ENCODE measurements around the gene HCK. TPM values are rescaled to one million over a fixed set of nuclear protein-coding genes. Genes with fewer than 3 reads are reported as not detected.

The HCK gene
- total and polyA plus RNA-seq, 2 experiments from 2014 or later: not detected

DNA sequence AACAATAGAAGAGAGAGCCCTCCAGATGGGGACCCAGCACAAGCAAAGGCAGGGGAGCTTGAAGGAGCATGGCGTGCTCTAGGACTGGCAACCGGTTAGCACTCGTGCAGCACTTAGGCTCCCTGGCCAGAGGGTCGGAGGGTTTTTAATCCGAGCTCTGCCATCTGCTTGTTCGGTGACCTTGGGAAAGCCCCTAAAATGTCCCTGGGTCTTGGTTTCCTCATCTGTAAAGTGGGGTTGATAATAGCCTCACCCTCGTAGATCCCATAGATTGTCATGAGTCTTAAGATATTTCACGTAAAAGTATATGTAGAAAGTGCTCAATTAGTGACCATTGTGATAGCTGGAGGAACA is 16.6 kb upstream of the HCK start:
- H3K4me2 ChIP-seq (ENCODE audit: unreplicated experiment): no peak overlapping the region
- H3K27me3 ChIP-seq (replicated peaks; ENCODE audit: insufficient read depth): peaks cover 67% of the 10 kb centered on the region
- no peaks in the 10 kb centered on the region for H3K9me2 ChIP-seq (ENCODE audit: insufficient read depth)
- in situ Hi-C loops (cut with MboI): no loop called here
- H3K9me3 ChIP-seq (ENCODE audit: low read depth): no peaks in the 10 kb centered on the region
- H3K27ac ChIP-seq: no peak overlapping the region
- no peak for TF ChIP-seq EZH2phosphoT487 (IDR thresholded peaks at IDR 0.05; ENCODE audit: insufficient read depth, low read depth)
- TF ChIP-seq EZH2 (IDR thresholded peaks at IDR 0.05; ENCODE audit: insufficient read depth, poor library complexity, severe bottlenecking): no peak
- peaks cover 12% of the 10 kb centered on the region; the same call in 1 of the 2 replicates for H3F3A ChIP-seq (ENCODE audit: insufficient read depth)
- H3K4me1 ChIP-seq (ENCODE audit: insufficient read depth): peaks cover 7% of the 10 kb centered on the region; the same call in 1 of the 2 replicates
- H2AFZ ChIP-seq: no peak overlapping the region
- 61% methylated on average over 8 of the region's 8 CpGs for WGBS, 2 experiments (ENCODE audit: low coverage in 1 of 2, low lambda C conversion rate in 2 of 2, missing lambda C conversion rate in 2 of 2)
- H4K20me1 ChIP-seq (ENCODE audit: insufficient read depth): no peaks in the 10 kb centered on the region
- H3K79me2 ChIP-seq (ENCODE audit: insufficient read depth): no peaks in the 10 kb centered on the region
- H3K36me3 ChIP-seq (ENCODE audit: low read depth): no peaks in the 10 kb centered on the region
- no peak overlapping the region for H3K9ac ChIP-seq
- no peak for DNase-seq
- no peak overlapping the region for H3K4me3 ChIP-seq

DNA sequence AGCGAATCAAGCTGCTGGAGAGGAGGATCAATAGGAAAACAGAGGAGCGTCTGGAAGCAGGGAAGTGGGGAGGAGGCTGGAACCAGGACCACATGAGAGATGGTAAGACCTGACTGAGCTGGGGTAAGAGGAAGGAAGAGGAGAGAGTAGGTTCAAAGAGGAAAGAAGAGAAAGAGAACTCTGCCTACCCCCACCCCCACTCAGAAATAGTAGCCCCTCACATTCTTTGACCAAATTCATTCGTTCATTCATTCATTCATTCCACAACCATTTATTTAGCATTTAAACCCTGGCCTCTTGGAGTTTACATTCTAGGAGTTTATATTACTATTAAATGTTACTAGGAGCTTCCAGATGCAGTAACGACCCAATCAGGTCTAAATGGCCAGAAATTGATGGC is 15.8 kb upstream of the HCK start:
- Histone ChIP-seq H3K27ac (no peak overlapping the region), H3K4me3 (no peak overlapping the region), H3K9me2 (ENCODE audit: insufficient read depth) (no peaks in the 10 kb centered on the region), H3K36me3 (ENCODE audit: low read depth) (no peaks in the 10 kb centered on the region), H3K9ac (no peak overlapping the region), H3K4me2 (ENCODE audit: unreplicated experiment) (no peak overlapping the region), H3K4me1 (ENCODE audit: insufficient read depth) (peaks cover 7% of the 10 kb centered on the region; the same call in 1 of the 2 replicates), H3K27me3 (replicated peaks; ENCODE audit: insufficient read depth) (peaks cover 62% of the 10 kb centered on the region), H3K9me3 (ENCODE audit: low read depth) (no peaks in the 10 kb centered on the region), H2AFZ (no peak overlapping the region), H3K79me2 (ENCODE audit: insufficient read depth) (no peaks in the 10 kb centered on the region), H4K20me1 (ENCODE audit: insufficient read depth) (no peaks in the 10 kb centered on the region), H3F3A (ENCODE audit: insufficient read depth) (peaks cover 12% of the 10 kb centered on the region; the same call in 1 of the 2 replicates)
- WGBS, 2 experiments (ENCODE audit: low coverage in 1 of 2, low lambda C conversion rate in 2 of 2, missing lambda C conversion rate in 2 of 2): 16 to 26% methylated on average over 4 of the region's 4 CpGs
- no peak for TF ChIP-seq EZH2phosphoT487 (IDR thresholded peaks at IDR 0.05; ENCODE audit: insufficient read depth, low read depth)
- TF ChIP-seq EZH2 (IDR thresholded peaks at IDR 0.05; ENCODE audit: insufficient read depth, poor library complexity, severe bottlenecking): no peak
- in situ Hi-C loops (cut with MboI): no loop called here
- no peak for DNase-seq

DNA sequence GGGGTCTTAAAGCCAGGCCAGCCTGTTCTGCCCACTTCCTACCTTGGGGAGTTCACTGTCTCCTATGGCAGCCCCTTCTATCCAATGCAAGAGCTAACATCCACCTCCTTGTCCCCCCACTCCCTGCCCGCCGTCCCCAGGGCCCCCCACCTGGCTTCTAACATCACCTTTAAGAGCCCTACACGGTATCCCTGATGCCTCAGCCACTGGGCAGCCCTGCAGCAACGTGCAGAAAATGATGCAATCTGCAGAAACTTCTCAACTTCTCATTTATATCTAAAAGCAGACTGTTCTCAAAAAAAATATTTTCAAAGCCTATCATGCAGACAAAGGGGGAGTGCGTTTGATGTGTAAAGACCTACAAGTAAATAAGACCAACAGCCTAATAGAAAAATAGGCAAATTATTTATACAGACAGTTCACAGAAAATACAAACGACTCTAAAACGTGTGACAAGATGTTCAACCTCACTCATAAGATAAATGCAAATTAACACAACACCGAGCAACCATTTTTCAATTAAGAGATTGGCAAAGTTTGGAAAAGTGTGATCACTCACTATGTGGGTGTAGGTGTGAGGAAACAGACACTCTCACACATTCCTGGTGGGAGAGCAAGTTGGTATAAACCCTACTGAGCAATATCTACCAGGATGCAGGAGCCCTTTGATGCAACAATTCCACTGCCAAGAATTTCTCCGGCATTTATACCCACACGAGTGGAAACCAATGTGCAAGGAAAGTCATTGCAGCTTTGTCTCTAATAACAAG is 15.1 kb upstream of the HCK start:
- 28 to 29% methylated on average over 10 of the region's 10 CpGs for WGBS, 2 experiments (ENCODE audit: low coverage in 1 of 2, low lambda C conversion rate in 2 of 2, missing lambda C conversion rate in 2 of 2)
- H3K27ac ChIP-seq: no peak overlapping the region
- H3K9ac ChIP-seq: no peak overlapping the region
- H3K9me3 ChIP-seq (ENCODE audit: low read depth): no peaks in the 10 kb centered on the region
- H4K20me1 ChIP-seq (ENCODE audit: insufficient read depth): no peaks in the 10 kb centered on the region
- peak; percentile 58 for DNase-seq
- no peak overlapping the region; the same call in 1 of the 2 replicates for H2AFZ ChIP-seq
- no peaks in the 10 kb centered on the region for H3K79me2 ChIP-seq (ENCODE audit: insufficient read depth)
- H3K4me1 ChIP-seq (ENCODE audit: insufficient read depth): peaks cover 7% of the 10 kb centered on the region; the same call in 1 of the 2 replicates
- H3K4me2 ChIP-seq (ENCODE audit: unreplicated experiment): no peak overlapping the region
- no peak for TF ChIP-seq EZH2 (IDR thresholded peaks at IDR 0.05; ENCODE audit: insufficient read depth, poor library complexity, severe bottlenecking)
- in situ Hi-C loops (cut with MboI): no loop called here
- H3K9me2 ChIP-seq (ENCODE audit: insufficient read depth): no peaks in the 10 kb centered on the region
- no peak overlapping the region for H3K4me3 ChIP-seq
- H3K36me3 ChIP-seq (ENCODE audit: low read depth): no peaks in the 10 kb centered on the region
- H3K27me3 ChIP-seq (replicated peaks; ENCODE audit: insufficient read depth): peaks cover 67% of the 10 kb centered on the region
- peaks cover 12% of the 10 kb centered on the region; the same call in 1 of the 2 replicates for H3F3A ChIP-seq (ENCODE audit: insufficient read depth)

DNA sequence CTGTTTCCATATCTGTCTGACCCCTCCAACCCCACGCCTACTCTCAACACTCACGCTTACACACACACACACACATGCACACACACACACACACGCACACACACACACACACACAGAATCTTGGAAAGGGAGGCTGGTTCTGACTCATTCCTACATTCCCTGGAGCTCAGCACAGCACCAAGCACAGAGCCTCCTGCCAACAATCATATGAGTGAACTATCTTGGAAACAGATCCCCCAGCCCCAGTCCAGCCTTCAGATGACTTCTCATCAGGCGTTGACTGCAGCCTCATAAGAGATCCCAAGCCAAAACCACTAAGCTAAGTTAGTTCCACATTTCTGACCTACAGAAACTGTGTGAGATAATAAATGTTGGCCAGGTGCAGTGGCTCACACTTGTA is 14.1 kb upstream of the HCK start:
- Histone ChIP-seq H3K4me1 (ENCODE audit: insufficient read depth) (peaks cover 7% of the 10 kb centered on the region; the same call in 1 of the 2 replicates), H3F3A (ENCODE audit: insufficient read depth) (peaks cover 12% of the 10 kb centered on the region; the same call in 1 of the 2 replicates), H3K36me3 (ENCODE audit: low read depth) (no peaks in the 10 kb centered on the region), H3K9me3 (ENCODE audit: low read depth) (no peaks in the 10 kb centered on the region), H3K4me3 (no peak overlapping the region), H4K20me1 (ENCODE audit: insufficient read depth) (no peaks in the 10 kb centered on the region), H3K9me2 (ENCODE audit: insufficient read depth) (no peaks in the 10 kb centered on the region), H3K27me3 (replicated peaks; ENCODE audit: insufficient read depth) (peaks cover 73% of the 10 kb centered on the region), H3K4me2 (ENCODE audit: unreplicated experiment) (no peak overlapping the region), H3K79me2 (ENCODE audit: insufficient read depth) (no peaks in the 10 kb centered on the region), H2AFZ (no peak overlapping the region), H3K27ac (no peak overlapping the region), H3K9ac (no peak overlapping the region)
- WGBS, 2 experiments (ENCODE audit: low coverage in 1 of 2, low lambda C conversion rate in 2 of 2, missing lambda C conversion rate in 2 of 2): 58 to 60% methylated on average over 4 of the region's 4 CpGs
- in situ Hi-C loops (cut with MboI): no loop called here
- peak; percentile 62 for DNase-seq
- TF ChIP-seq EZH2 (IDR thresholded peaks at IDR 0.05; ENCODE audit: insufficient read depth, poor library complexity, severe bottlenecking) (no peak), EZH2phosphoT487 (IDR thresholded peaks at IDR 0.05; ENCODE audit: insufficient read depth, low read depth) (no peak)

Measured in GM23248 (cell line).